ENCODE results near the gene P4HB.
"Not testable (repeated sequence)": the region's sequence is repeated elsewhere in the genome, so short reads cannot be mapped to it uniquely, and the experiment has no call there.

The P4HB gene

DNA sequence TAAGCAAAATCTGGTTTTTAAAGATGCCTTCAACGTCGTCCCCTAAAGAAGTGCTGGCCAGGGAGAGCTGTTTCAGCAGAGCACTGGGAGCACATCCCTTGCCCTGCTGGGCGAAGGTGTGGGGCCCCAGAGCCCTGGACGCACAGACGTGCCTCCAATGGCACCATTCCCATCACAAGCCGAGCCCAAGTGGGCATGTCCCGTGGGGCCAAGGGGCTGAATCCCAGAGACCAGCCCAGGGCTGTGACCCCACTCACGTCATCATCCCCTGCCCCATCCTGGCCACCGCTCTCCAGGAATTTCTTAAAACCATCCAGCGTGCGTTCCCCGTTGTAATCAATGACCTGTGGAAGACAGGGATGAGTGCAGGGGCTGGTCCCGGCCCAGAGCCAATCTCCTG is 15.4 kb downstream of the P4HB start:
- DNase-seq = no peak

- no peak for DNase-seq
Measured at GRCh38 chr17:81844327-81844851, 15.9 kb downstream of the P4HB start.

GRCh38 chr17:81843713-81844326 is 16.5 kb downstream of the P4HB start:
- no peak for DNase-seq

- no peak for DNase-seq
Measured at GRCh38 chr17:81842725-81843504, 17.4 kb downstream of the P4HB start.

- no peak for DNase-seq
Measured at GRCh38 chr17:81842378-81842724, 18.0 kb downstream of the P4HB start.

DNA sequence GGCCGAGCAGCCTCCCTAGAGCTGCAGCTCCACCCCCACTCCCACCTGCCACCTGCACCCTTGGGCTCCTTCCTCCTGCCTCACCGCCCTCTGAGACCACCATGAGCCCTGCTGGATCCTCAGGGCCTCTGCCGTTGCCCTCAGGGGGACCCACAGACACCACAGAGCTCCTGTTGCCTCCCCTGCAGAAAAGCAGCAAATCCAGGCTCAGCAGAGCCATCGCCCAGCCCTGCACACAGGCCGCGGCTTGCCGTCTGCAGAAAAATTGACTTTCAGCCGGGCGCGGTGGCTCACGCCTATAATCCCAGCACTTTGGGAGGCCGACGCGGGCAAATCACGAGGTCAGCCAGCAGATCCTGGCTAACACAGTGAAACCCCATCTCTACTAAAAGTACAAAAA is 18.5 kb downstream of the P4HB start:
- DNase-seq = no peak

- DNase-seq = no peak
Measured at GRCh38 chr17:81840826-81841778, 19.2 kb downstream of the P4HB start.

DNA sequence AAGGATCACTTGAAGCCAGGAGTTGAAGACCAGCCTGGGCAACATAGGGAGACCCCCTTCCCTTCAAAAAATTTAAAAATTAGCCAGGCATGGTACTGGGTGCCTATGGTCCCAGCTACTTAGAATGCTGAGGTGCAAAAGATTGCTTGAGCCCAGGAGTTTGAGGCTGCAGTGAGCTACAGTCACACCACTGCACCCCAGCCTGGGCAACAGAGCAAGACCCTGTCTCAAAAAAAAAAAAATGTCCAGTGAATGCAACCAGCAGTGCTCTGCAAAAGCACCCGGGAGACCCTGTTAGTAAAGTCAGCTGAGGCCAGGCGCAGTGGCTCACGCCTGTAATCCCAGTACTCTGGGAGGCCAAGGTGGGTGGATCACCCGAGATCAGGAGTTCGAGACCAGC is 20.3 kb downstream of the P4HB start:
- DNase-seq = not testable (repeated sequence)

DNA sequence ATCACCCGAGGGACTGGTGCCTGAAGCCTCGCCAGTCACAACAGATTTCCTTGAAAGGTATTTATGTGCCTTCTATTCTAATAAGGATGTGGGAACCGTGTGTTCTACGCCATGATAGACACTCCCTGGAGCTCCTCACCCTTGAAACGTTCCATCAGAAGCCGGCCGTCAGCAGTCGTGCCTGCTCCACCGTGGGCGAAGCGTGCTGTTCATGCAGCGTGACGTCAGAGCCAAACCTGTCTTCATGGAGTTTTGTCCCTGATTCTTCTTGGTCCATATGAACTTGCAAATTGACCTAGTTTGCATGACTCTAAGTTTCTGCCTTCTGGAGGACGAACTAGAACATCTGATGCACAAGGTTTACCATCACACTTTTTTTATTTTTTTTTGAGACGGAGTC is 21.0 kb downstream of the P4HB start:
- no peak for DNase-seq

DNA sequence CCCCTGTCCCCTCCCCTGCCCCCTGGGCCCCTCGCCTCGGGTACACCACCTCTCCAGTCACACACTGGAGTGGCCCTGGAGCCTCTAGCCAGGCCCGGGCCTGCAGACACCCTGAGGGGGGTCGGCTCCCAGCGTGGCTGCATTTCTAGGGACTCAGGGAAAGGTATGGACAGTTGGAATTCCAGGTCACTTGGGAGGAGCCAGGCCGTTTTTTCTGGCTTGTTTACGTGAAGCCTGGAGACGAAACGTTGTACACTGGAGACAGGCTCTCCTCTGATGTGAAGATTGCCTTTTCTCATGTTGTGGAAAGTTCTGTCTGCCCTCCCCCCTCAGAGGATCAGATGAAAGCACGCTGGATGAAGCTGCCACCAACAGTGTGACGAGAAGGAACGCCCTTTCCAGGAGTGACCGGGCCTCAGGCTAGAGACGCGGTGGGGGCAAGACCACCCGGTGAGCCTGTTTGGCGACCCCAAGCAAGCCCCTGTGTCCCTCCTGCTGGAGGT is 21.5 kb downstream of the P4HB start:
- no peak for DNase-seq

DNA sequence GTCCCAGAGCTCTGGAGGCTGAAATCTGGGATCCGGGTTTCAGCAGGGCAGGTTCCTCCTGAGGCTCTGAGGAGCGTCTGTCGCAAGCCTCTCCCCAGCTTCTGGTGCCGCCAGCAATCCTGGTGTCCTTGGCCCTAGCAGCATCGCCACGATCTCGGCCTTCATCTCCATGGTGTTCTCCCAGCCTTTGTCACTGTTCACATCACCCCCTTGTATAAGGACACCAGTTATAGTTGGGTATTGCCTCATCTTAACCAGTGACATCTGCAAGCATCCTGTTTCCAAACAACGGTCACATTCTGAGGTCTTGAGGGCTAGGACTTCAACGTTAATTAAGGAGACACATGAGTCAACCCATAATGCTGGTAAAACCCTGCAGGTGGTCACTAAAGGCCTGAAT is 22.7 kb downstream of the P4HB start:
- no peak for DNase-seq

- no peak for DNase-seq
Measured at GRCh38 chr17:81834831-81835267, 25.5 kb downstream of the P4HB start, which contains the start of gene PPP1R27. TSS of gene PPP1R27 (minus strand) at chr17:81835050. CDS start at chr17:81834953, 97 bp downstream.

DNA sequence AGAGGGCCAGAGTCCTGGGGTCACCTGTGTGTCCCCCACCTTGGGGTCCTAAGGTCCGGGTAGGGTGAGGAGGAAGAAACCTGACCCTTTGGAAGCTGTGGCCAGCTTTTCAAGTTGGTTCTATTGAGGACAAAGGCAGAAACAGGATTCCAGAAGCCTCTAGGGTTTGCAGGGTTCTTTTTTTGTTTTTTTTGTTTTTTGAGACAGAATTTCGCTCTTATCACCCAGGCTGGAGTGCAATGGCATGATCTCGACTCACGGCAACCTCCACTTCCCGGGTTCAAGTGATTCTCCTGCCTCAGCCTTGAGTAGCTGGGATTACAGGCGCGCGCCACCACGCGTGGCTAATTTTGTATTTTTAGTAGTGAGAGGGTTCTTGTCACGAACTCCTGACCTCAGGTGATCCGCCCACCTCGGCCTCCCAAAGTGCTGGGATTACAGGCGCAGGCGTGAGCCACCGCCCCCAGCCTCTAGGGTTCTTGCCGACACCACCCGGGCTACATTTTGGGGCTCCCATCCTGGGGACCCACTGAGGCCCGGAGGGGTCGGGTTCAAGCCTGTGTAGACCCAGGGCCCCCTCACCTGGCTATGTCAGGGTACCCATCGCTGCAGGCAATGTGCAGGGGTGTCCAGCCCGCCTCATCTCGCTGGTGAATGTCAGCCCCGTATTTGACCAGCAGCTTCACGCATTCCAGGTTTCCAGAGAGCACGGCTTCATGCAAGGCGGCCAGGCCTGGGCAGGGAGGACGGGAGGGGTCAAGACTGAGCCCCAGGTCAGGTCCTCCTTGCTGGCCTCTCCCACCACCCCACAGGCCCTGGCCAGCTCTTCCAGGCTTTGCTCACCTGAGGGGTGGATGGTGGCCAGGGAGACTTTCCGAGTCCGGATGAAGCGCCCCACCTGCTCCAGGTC is 26.2 kb downstream of the P4HB start:
- no peak for DNase-seq

DNA sequence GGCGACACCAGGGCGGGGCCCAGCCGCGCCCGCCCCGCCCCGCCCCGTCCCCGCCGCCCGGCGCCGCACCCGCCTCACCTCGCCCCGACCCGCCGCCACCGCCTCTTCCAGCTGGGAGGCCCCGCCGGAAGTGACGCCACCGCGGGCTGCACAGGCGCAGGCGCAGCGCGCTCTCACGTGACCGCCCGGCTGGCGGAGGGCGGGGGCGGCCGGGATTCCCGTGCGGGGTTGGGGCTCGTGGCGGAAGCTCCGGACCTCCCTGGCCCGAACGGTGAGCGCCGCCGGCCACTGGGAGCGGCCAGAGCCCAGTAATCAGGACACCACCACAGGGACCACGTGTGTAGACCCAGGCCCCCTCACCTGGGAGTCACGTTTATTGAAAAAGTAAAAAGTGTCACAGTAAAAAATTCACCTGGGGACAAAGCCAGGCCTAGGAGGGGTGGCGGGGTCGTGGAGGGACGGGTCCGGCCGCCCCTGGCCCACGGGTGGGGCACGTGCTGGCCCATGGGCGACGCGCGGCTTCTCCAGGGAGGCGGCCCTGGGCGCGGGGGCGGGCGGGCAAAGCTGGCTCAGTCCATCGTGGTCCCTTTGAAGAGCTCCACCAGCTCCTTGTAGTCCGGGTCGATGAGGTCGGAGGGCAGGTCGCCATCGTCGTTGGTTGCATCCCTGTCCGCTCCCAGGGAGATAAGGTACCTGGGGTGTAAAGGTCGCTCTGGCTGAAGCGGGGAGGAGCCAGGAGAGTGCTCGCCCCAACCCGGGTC is 27.0 kb downstream of the P4HB start, which contains the start of gene MCRIP1:
MCRIP1 (minus strand) TSS at position 132 of the 761 bp plus-strand sequence. CDS start 8,785 bp downstream, outside the sequence.
- peak; percentile 96 to 97 for DNase-seq

DNA sequence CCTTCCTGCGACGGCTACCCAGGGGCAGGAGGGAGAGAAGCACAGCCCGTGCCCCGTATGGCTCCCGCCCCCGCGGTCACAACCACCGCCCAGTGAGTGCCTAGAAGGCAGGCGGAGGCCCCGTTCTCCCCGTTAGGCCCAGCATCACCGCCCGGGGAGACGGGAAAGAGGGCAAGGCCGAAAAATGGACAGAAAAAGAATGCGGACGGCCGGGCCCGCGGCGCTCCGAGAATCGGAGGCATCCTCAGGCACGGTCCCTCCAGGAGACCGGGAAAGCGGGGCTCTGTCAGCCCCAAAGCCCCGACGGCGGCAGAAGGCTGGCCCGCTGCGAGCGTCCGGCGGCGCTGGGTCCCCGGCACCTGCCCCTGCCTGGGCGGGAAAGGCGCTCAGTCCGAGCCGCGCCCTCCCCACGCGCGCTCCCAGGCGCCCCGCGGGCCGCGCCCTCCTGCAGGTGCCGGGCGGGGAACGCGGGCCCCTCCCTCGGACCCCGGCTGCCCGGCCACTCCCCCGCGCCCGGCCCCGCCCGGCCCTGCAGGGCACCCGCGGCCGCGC is 27.7 kb downstream of the P4HB start:
- DNase-seq = no peak

- no peak for DNase-seq
Measured at GRCh38 chr17:81831957-81832607, 28.3 kb downstream of the P4HB start.

- no peak for DNase-seq
Measured at GRCh38 chr17:81831563-81831956, 28.8 kb downstream of the P4HB start.

DNA sequence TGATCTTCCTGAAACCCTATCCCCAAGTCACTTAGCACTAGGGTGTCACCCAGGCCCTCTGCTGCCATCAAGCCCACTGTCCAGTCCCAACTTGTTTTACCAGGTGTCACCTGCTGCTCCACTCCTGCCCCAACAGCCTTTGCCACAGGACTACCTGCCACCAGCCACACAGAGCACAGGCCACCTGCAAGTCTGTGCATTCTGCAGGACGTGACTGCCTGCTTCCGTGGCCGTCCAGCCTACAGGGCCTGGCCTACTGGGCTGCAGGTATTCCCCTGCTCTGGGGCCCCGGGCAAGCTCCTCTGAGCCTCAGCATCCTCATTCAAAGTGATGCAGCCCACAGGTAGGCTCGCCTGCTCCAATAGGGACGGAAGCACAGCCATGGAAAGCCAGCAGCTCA is 30.5 kb downstream of the P4HB start:
- no peak for DNase-seq

DNA sequence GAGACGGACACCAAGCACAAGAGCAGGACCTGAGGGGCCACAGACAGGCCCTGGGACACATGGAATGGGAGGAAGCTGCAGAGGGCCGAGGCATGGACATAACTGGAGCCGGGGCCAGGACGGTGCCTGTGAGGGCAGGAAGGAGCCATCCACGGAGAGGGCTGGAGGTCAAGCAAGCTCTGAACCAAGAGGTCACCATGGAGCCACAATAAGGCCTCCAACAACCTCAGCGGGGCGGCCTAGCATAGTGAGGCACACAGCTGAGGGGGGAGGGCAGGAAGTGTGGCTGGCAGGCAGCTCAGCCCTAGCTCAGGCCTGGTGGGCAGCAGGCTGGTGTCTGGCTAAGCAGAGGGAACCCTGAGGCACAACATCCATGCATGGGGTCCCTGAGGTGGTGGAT is 31.7 kb downstream of the P4HB start:
- DNase-seq = no peak

DNA sequence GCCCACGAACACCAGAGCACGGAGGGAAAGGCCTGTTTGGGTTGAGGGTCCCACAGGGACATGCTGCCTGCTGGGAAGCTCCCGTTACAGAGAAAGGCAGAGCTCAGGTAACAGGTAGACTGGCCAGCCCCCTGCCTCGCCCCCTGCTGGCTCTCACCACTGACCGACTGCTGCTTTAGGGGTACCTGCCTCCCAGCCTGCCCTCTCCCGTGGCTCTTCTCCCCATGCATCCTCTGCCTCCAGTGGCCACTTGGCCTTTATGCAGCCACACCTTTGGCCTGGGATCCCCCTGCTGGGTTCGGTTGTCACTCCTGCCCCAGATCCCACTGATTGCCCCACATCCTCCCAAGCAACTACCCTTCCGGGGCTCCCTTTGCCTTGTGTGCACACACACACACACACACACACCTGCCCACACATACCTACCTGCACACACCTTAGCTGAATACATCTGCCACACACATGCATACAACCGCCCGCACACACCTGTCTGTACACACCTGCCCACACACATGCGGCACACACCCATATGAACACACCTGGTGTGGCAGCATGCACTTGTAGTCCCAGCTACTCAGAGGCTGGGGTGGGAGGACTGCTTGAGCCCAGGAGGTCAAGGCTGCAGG is 34.4 kb downstream of the P4HB start:
- no peak for DNase-seq

All from NCI-H1930 (cell line).